Measurements from ENCODE around the gene BBC3.

Gene BBC3

DNA sequence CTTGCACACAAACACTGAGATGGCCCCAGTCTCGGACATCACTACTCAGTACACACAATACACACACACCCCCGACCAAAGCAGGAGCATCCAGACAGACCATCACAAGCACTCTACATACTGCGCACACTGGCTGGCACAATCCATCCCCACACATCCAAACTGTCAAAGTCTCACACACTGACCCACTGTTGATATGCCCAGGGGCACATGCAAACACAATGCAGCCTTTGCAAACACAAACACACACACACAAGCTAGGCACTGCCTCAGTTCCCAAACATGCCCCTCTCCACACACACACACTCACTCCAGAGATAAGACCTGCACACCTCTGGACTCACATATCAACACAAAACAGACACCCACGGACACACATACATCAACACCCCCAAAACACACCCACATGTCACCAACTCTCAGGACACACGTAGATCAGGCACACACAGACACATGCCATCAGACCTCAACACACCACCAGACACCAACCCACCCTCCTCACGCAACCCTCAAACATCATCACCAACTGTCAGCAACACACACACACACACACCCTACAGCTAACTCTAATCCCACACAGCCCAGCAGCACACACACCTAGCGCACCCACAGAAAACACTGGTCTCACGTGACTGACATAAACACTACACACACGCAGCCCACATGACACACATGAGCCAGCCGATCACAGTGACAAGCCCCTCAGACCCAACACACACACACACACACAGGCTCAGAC is 1.9 kb downstream of the BBC3 start:
- TF ChIP-seq CTCF (IDR thresholded peaks at IDR 0.05; ENCODE audit: insufficient read depth, missing control alignments) = no peak
- FAIRE-seq = no peak
- no peak for DNase-seq (ENCODE audit: insufficient read length, low spot score)

DNA sequence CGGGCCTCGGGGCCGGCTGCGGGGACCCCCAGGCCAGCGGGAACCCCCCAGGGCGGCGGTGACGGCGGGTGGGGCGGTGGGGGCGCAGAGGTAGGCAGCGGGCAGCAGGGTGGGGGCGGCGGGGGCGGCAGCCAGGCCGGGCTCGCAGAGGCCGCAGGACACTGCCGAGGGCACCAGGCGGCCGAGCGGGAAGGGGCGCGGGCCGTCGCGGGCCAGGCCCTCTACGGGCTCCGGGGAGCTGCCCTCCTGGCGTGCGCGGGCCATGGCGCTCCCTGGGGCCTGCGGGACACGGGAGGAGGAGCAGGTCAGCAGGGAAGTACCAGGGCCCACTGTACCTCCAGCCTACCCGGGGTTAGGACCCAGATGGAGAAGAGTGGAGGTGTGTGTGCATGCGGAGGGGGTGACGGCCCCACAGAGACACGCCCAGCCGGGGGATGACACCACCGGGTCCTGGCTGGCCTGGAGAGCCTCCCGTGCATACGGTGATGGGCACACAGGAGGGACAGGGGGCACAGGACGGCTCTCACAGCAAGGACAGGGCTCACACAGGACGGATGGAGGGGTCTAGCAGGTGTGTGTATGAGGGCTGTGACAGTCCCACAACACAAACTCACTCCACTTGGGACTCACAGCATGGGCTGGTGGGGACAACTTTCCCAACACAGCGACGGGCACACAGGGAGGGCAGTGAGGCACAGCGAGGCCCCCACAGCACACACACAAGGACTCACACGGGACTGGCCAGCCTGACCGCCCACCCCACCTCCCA is 2.6 kb downstream of the BBC3 start:
- FAIRE-seq (no peak), DNase-seq (ENCODE audit: insufficient read length, low spot score) (no peak)
- TF ChIP-seq CTCF (IDR thresholded peaks at IDR 0.05; ENCODE audit: insufficient read depth, missing control alignments) = no peak

GRCh38 chr19:47227352-47228167 is 3.4 kb downstream of the BBC3 start:
- FAIRE-seq (no peak), DNase-seq (ENCODE audit: insufficient read length, low spot score) (no peak)
- TF ChIP-seq CTCF (IDR thresholded peaks at IDR 0.05; ENCODE audit: insufficient read depth, missing control alignments) = no peak

GRCh38 chr19:47226426-47227351 is 4.3 kb downstream of the BBC3 start:
- no peak for TF ChIP-seq CTCF (IDR thresholded peaks at IDR 0.05; ENCODE audit: insufficient read depth, missing control alignments)
- FAIRE-seq (no peak), DNase-seq (ENCODE audit: insufficient read length, low spot score) (no peak)

DNA sequence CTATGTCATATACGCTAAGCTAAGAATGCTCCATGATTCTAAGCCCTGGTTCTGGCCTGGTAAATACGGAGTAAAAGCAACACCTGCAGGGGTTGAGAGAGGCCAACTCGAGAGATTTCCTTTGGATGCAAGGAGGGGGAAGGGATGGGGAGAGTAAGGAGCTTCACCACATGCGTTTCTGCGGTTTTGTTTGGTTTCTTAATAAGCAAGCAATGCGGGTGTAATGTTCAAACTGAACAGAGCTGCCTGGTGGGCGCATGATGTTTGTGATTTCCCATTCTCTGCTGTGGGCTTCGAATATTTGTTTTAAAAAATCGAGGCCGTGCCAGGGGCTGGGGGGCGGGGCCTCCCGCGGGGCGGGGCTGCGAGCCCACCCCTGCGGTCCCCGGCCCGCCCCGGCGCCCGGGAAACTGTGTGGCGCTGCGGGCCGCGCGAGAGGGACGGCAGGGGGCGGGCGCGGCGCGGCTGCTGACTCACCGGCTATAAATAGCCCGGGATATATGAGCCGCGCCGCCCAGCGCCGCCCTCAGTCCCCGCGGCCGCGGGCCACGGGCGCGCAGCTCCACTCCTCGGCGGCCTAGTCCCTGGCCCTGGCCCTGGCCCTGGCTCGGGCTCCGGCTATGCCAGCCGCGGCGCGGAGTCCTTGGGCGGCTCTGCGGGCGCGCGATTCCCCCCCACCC is 5.1 kb downstream of the BBC3 start:
- DNase-seq (ENCODE audit: insufficient read length, low spot score) = peak; percentile 95
- FAIRE-seq = no peak
- peak; percentile 4 for TF ChIP-seq CTCF (IDR thresholded peaks at IDR 0.05; ENCODE audit: insufficient read depth, missing control alignments)

GRCh38 chr19:47221890-47222289 is 9.1 kb downstream of the BBC3 start:
- no peak for DNase-seq (ENCODE audit: insufficient read length, low spot score)
- no peak for TF ChIP-seq CTCF (IDR thresholded peaks at IDR 0.05; ENCODE audit: insufficient read depth, missing control alignments)
- FAIRE-seq = no peak
